ENCODE results near the gene CLIP2.
"Not testable (repeated sequence)": the region's sequence is repeated elsewhere in the genome, so short reads cannot be mapped to it uniquely, and the experiment has no call there.

CLIP2 gene

DNA sequence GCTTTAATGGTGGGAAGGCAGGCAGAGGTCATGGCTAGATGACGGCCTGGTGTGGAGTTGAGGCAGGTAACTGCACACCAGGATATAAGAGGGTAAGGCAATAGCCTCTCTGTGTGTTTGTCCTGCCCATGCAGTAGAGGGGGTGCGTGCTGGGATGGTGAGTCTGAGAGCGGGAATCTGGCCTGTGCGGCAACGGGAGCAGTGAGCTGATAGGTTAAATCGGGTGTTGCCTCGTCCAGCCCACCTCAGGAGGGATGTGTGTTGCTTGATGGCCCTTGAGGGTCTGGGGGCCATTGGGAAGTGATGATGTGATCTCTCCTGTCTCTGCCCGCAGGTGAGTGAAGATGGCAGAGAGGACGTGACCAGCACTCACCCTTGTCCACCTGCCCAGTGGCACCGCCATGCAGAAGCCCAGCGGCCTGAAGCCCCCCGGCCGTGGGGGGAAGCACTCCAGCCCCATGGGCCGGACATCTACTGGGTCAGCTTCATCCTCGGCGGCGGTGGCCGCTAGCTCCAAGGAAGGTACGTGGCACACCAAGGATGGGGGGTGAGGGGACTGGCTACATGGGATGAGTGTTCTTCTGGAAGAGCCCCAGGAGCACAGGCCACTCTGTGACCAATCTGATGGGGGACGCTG lies 28.1 kb downstream of the CLIP2 start:
- Histone ChIP-seq H3K4me1 (ENCODE audit: insufficient read depth, poor library complexity, severe bottlenecking) (peaks cover 13% of the 10 kb centered on the region), H3K4me3 (ENCODE audit: severe bottlenecking) (no peak overlapping the region), H3K9me3 (ENCODE audit: severe bottlenecking) (no peaks in the 10 kb centered on the region), H3K27ac (ENCODE audit: poor library complexity, severe bottlenecking) (no peak overlapping the region), H3K27me3 (ENCODE audit: insufficient read depth, poor library complexity, severe bottlenecking) (no peaks in the 10 kb centered on the region), H3K36me3 (ENCODE audit: low read depth) (no peaks in the 10 kb centered on the region)
- DNase-seq (ENCODE audit: low spot score) (no peak), ATAC-seq (ENCODE audit: low read depth) (no peak)
- no peak for TF ChIP-seq CTCF (IDR thresholded peaks at IDR 0.05; ENCODE audit: poor library complexity, severe bottlenecking)

DNA sequence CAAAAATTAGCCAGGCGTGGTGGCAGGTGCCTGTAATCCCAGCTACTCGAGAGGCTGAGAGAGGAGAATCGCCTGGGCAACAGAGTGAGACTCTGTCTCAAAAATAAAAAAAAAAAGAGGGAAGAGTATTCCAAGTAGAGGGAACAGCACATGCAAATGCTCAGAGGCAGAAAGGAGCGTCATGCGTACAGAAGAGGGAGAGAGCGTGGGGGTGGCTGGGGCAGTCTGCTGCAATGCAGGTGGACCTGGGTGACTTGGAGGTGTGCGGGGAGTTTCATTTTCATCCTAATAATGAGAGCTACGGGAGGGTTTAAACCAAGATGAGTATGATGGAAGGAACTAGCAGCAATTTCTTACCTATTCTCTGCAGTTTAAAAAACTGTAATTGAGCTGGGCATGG lies 28.8 kb downstream of the CLIP2 start:
- TF ChIP-seq CTCF (IDR thresholded peaks at IDR 0.05; ENCODE audit: poor library complexity, severe bottlenecking) = no peak
- H3K27ac ChIP-seq (ENCODE audit: poor library complexity, severe bottlenecking) = no peak overlapping the region

DNA sequence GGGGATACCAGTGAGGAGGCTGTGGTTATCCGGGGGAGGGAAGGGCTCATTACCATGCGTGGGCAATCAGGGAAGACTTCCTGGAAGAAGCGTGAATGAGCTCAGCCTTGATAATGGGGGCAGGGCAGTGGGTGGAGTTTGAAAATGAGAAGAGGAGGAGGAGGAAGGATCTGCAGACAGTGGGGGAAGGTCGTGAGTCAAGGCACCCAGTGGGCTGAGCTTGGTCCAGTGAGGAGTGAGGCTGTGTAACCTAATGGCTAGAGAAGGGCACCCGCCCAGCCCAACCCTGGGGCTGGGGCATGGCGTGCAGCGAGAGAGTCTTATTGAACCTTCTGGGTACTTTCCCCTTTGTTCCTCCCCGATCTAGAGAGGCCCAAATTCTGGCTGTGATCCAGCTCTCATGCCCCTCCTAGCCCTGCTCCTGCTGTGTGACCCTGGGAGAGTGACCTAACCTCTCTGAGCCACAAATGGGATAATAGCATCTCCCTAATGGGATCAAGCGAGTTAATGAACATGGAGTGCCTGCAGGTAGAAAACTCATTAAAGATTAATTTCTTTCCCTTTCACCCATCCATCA lies 31.5 kb downstream of the CLIP2 start:
- H3K9me3 ChIP-seq (ENCODE audit: severe bottlenecking) = no peaks in the 10 kb centered on the region
- H3K27me3 ChIP-seq (ENCODE audit: insufficient read depth, poor library complexity, severe bottlenecking) = no peaks in the 10 kb centered on the region
- no peak overlapping the region for H3K4me3 ChIP-seq (ENCODE audit: severe bottlenecking)
- no peaks in the 10 kb centered on the region for H3K36me3 ChIP-seq (ENCODE audit: low read depth)
- peaks cover 3% of the 10 kb centered on the region for H3K4me1 ChIP-seq (ENCODE audit: insufficient read depth, poor library complexity, severe bottlenecking)
- ATAC-seq (ENCODE audit: low read depth) (no peak), DNase-seq (ENCODE audit: low spot score) (no peak)
- no peak overlapping the region for H3K27ac ChIP-seq (ENCODE audit: poor library complexity, severe bottlenecking)
- no peak for TF ChIP-seq CTCF (IDR thresholded peaks at IDR 0.05; ENCODE audit: poor library complexity, severe bottlenecking)

More for the DNA sequence above, 28.8 kb downstream of the CLIP2 start:
- Histone ChIP-seq H3K9me3 (ENCODE audit: severe bottlenecking) (no peaks in the 10 kb centered on the region), H3K4me3 (ENCODE audit: severe bottlenecking) (no peak overlapping the region), H3K27me3 (ENCODE audit: insufficient read depth, poor library complexity, severe bottlenecking) (no peaks in the 10 kb centered on the region), H3K4me1 (ENCODE audit: insufficient read depth, poor library complexity, severe bottlenecking) (peaks cover 8% of the 10 kb centered on the region), H3K36me3 (ENCODE audit: low read depth) (no peaks in the 10 kb centered on the region)
- DNase-seq (ENCODE audit: low spot score) (no peak), ATAC-seq (ENCODE audit: low read depth) (no peak)

DNA sequence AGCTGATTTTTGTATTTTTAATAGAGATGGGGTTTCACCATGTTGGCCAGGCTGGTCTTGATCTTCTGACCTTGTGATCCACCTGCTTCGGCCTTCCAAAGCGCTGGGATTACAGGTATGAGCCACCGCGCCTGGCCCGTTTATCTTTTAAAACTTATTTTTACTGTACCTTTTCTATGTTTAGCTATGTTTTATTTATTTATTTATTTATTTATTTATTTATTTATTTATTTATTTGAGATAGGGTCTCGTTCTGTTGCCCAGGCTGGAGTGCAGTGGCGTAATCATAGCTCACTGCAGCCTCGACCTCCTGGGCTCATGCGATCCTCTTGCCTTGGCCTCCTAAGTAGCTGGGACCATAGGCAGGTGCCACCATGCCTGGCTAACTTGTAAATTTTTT lies 33.7 kb downstream of the CLIP2 start:
- not testable (repeated sequence) for DNase-seq (ENCODE audit: low spot score); H3K36me3 ChIP-seq (ENCODE audit: low read depth); ATAC-seq (ENCODE audit: low read depth); H3K4me1 ChIP-seq (ENCODE audit: insufficient read depth, poor library complexity, severe bottlenecking); H3K27ac ChIP-seq (ENCODE audit: poor library complexity, severe bottlenecking); H3K9me3 ChIP-seq (ENCODE audit: severe bottlenecking); H3K27me3 ChIP-seq (ENCODE audit: insufficient read depth, poor library complexity, severe bottlenecking); H3K4me3 ChIP-seq (ENCODE audit: severe bottlenecking)

DNA sequence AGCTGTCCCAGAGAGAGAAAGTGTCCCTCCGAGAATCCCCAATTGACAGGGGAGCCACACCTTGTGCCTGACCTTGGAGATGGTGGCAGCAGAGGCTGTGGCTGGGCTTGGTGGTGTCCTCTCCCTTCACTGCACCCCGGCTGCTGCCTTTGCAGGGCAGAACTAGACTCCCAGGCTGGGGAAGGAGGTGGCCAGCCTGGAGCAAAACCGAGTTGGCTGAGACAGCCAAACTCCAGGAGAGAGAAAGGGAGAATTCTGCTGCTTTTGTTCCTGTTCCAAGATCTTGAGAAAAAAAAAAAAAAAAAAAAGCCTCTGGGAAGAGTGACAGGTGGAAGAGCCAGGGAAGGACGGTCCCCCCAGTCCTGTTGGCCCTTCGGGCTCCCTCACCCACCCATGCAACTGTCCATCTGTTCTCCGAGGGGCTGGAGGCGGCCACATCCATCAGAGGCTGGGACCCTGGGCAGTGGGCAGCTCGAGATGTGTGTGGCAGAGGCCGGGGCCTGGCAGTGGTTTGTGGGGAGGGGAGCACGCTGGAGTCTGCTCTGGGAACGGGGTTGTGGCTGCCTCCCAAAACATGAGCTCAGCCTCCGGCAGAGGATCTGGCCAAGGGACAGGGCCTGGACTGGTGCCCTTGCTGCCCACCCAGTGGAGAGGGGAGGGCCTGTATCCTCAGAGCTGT lies 35.5 kb downstream of the CLIP2 start:
- H3K27ac ChIP-seq (ENCODE audit: poor library complexity, severe bottlenecking) = no peak overlapping the region
- TF ChIP-seq CTCF (IDR thresholded peaks at IDR 0.05; ENCODE audit: poor library complexity, severe bottlenecking) = no peak

More for the DNA sequence above, 35.5 kb downstream of the CLIP2 start:
- ATAC-seq (ENCODE audit: low read depth) (no peak), DNase-seq (ENCODE audit: low spot score) (no peak)
- Histone ChIP-seq H3K4me1 (ENCODE audit: insufficient read depth, poor library complexity, severe bottlenecking) (no peaks in the 10 kb centered on the region), H3K36me3 (ENCODE audit: low read depth) (no peaks in the 10 kb centered on the region), H3K4me3 (ENCODE audit: severe bottlenecking) (no peak overlapping the region), H3K27me3 (ENCODE audit: insufficient read depth, poor library complexity, severe bottlenecking) (no peaks in the 10 kb centered on the region), H3K9me3 (ENCODE audit: severe bottlenecking) (no peaks in the 10 kb centered on the region)

All from RWPE2 (cell line).